Panc1 (cell line): ENCODE data around the gene NFATC3.

Experiments
- POLR2AphosphoS5 ChIP-seq: IDR thresholded peaks from 2 replicates; pipeline ENCODE4 v1.6.1; 2012; ENCODE audit warnings: mild to moderate bottlenecking, low read depth, low read length, moderate library complexity
- SIN3A ChIP-seq: IDR thresholded peaks from 2 replicates; pipeline ENCODE4 v1.6.1; 2012; ENCODE audit warnings: low read depth, mild to moderate bottlenecking, low read length, moderate library complexity, borderline replicate concordance; ENCODE audit not compliant: insufficient read depth
- TF ChIP-seq, protein P1 (sequence below): fragments of 450-650 bp; IDR thresholded peaks from 2 replicates; pipeline ENCODE4 v1.5.1; 2017; ENCODE audit warnings: mild to moderate bottlenecking
- TF ChIP-seq, protein P2 (sequence below), 2 experiments: IDR thresholded peaks; 2 replicates each; pipeline ENCODE4 v1.6.1; 2011 to 2012; ENCODE audit warnings: low read depth in 2 of 2, control low read depth in 1 of 2, low read length in 1 of 2, mild to moderate bottlenecking in 1 of 2, moderate library complexity in 1 of 2; ENCODE audit not compliant: insufficient read depth in 1 of 2

DNA sequence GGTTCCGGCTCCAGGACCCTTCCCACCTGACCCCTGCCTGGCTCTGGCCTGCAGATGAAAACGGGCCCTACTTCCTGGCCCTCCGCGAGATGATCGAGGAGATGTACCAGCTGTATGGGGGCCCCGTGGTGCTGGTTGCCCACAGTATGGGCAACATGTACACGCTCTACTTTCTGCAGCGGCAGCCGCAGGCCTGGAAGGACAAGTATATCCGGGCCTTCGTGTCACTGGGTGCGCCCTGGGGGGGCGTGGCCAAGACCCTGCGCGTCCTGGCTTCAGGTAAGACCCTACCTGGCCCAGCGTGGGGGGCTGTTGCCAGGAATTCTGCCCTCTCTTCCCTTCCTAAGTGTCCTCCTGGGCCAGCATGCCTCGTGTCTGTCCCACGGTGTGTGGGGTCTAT lies 170.5 kb downstream of the NFATC3 start:
- TF ChIP-seq, protein P1, sequence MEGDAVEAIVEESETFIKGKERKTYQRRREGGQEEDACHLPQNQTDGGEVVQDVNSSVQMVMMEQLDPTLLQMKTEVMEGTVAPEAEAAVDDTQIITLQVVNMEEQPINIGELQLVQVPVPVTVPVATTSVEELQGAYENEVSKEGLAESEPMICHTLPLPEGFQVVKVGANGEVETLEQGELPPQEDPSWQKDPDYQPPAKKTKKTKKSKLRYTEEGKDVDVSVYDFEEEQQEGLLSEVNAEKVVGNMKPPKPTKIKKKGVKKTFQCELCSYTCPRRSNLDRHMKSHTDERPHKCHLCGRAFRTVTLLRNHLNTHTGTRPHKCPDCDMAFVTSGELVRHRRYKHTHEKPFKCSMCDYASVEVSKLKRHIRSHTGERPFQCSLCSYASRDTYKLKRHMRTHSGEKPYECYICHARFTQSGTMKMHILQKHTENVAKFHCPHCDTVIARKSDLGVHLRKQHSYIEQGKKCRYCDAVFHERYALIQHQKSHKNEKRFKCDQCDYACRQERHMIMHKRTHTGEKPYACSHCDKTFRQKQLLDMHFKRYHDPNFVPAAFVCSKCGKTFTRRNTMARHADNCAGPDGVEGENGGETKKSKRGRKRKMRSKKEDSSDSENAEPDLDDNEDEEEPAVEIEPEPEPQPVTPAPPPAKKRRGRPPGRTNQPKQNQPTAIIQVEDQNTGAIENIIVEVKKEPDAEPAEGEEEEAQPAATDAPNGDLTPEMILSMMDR = no peak
- no peak for TF ChIP-seq SIN3A
- TF ChIP-seq, protein P2, sequence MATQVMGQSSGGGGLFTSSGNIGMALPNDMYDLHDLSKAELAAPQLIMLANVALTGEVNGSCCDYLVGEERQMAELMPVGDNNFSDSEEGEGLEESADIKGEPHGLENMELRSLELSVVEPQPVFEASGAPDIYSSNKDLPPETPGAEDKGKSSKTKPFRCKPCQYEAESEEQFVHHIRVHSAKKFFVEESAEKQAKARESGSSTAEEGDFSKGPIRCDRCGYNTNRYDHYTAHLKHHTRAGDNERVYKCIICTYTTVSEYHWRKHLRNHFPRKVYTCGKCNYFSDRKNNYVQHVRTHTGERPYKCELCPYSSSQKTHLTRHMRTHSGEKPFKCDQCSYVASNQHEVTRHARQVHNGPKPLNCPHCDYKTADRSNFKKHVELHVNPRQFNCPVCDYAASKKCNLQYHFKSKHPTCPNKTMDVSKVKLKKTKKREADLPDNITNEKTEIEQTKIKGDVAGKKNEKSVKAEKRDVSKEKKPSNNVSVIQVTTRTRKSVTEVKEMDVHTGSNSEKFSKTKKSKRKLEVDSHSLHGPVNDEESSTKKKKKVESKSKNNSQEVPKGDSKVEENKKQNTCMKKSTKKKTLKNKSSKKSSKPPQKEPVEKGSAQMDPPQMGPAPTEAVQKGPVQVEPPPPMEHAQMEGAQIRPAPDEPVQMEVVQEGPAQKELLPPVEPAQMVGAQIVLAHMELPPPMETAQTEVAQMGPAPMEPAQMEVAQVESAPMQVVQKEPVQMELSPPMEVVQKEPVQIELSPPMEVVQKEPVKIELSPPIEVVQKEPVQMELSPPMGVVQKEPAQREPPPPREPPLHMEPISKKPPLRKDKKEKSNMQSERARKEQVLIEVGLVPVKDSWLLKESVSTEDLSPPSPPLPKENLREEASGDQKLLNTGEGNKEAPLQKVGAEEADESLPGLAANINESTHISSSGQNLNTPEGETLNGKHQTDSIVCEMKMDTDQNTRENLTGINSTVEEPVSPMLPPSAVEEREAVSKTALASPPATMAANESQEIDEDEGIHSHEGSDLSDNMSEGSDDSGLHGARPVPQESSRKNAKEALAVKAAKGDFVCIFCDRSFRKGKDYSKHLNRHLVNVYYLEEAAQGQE (IDR thresholded peaks at IDR 0.05; ENCODE audit: insufficient read depth in 1 of 2, low read depth in 2 of 2, low read length in 1 of 2) = no peak
- TF ChIP-seq POLR2AphosphoS5 = no peak
